HG02973 (cell line): ENCODE data around the gene TMPRSS15.
"Not testable (repeated sequence)": the region's sequence is repeated elsewhere in the genome, so short reads cannot be mapped to it uniquely, and the experiment has no call there.

Source experiments
- ATAC-seq: cut with Tn5 transposase; IDR thresholded peaks from one replicate; pipeline ENCODE4 v1.9.1; 2021; ENCODE audit warnings: moderate library complexity; ENCODE audit not compliant: unreplicated experiment

Gene TMPRSS15

DNA sequence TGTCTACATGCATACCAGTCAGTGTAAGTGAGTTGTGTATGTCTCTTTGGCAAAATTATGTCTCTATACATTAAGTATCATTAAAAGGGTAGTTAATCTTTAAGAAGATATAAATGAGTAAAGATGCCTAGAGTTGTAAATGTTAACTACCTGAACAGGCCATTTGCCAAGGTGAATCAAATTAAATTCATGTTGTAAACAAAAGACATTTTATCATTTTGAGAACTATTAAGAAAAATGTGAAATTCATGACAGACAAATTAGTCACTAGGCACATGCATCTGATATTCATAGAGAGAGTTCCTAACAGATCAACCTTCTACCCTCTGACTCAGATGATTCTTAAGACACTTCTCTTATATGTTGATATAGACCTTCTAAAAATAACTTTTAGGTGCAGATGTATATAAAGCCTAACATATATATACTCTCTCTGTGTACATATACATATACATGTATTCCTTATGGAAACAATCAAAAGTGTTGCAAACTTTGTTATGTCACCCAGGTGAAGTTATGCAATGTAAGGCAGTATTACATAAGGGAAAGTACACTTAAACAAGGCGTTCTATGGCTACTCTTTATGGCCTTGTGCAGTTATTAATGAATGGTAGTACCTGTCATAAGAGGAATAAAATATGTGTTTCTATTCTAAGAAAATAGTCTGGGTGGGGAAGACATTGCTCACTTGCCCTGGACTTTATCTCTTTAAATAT, at the start of gene TMPRSS15:
TSS of gene TMPRSS15 (minus strand) at position 51 of the 716 bp plus-strand sequence. CDS start 163 bp downstream, outside the sequence.
- ATAC-seq, result no peak

DNA sequence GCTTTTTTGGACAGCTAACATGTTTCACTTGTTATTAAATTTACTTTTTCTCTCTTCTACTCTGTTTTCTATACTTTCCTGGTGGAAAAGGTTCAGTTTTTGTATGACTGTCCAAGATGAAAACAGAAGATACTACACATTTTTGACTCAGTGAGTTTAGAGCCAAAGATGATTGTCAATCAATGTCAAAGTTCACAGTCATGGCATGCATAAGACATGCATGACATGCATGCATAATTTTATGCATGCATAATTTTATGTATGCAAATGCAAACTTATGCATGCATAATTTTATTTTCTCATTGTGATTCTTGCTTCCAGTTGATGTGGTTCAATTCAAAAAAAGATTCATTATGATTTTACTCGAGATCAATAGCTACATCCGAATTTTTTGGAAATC, 48.1 kb upstream of the TMPRSS15 start:
- no peak for ATAC-seq

- no peak for ATAC-seq
These were observed 46.3 kb upstream of the TMPRSS15 start for GRCh38 chr21:18449605-18450550.

- no peak for ATAC-seq
These were observed 40.1 kb upstream of the TMPRSS15 start for GRCh38 chr21:18443701-18444100.

DNA sequence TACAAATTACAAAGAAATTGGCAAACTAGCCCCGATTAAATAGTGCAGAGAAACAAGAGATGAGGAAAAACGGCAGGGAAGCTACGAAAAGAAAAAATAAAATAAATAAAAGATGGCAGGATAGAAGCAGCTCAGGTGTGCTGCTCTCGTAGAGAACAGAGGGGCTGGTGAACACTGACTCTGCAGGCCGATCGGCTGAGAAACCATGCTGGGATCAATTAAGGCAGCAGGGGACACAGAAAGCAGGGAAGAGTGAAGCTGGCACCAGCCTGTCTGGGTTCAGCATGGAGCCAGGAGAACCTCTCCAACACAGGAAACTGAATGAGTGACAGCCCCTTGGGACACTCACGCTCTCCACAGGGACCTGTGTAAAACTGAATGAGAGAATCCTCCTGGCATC, 39.5 kb upstream of the TMPRSS15 start:
- ATAC-seq, result no peak

DNA sequence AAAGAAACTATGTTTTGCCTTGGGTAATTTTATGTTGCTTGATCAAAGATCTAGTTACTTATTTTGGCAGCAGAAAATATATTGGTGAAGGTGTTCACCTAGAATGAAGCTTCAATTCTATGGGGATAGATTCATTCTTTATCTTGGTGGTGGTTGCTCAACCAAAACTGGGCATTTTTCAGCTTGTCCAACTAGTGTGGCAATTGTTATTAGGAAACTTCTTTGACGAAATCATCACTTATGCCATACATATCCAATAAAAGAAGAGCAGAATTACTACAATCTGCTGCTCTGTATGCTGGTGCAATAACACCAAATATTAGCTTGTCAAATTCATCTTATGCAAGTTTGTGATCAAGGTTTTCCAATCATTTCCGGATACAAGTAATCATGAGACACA, 26.8 kb upstream of the TMPRSS15 start:
- ATAC-seq, result no peak

DNA sequence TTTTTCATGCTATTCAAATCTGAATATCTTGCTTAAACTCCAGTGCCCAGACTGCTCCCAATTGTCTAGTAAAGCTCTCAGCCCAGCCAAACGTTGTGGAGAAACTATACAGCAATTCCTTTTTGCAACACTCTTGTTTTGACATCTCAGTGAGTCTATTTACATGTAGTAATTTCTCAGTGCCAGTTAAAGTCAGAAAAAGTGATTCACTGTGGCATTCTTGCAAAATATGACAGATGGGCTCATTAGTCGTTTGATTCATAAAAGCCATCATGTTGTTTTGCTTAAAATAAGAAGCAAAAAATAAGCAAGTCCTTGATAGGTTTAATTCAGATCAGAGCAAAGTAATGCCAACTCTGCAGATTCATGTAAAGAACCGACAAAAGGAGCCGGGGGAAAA, 20.7 kb upstream of the TMPRSS15 start:
- ATAC-seq, result no peak

GRCh38 chr21:18417141-18417790, 13.7 kb upstream of the TMPRSS15 start:
- ATAC-seq, result no peak

DNA sequence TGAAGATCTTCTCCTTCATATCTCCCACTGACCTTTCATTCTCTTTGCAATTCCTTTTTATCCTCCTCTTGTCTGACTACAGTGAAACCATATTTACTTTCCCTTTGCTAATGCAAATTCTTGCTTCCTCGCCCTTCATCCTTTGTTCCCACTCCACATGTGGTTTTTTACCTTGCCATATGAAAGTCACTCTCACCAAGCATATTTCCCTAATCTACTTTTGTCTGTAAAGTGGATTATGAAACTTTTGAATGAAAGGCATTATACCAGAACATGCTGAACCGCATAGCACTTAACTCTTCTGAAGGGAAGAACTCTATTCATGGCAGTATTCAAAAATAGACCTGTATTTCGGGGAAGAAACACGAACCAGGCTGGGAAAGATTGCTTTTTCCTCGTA, 8.0 kb upstream of the TMPRSS15 start:
- ATAC-seq, result no peak

DNA sequence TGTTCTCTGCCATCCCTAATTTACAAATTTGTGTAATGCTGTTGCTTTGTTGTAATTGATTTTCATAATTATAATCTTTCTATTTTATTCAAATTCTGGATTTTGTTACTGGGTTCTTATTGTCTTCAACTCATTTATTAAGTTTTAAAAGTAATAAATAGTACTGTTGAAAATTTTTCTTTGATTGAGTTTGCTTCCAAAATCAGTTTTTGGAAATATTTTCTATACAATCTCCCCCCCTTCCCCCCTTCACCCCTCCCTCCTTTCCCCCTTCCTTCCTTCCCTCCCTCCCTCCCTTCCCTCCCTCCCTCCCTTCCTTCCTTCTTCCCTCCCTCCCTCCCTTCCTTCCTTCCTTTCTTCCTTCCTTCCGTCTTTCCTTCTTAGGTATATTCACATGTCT, 6.0 kb upstream of the TMPRSS15 start:
- no peak for ATAC-seq

DNA sequence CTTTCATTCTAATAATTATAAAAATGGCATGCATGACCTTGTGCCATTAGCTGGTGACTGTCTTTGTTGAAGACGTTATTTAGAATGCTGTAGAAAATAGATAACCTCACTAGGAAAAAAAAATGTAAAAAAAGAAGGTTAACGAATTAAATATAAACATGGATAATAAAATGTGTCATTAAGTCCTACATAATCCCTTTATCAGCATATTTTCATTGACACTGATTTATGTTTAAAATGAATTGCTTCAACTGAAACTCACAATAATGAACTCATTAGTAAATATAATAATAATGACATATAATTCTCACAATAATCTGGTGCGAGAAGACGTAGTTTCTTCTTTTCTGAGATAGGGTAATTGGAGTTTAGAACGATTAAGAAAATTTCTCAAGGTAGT, 4.7 kb downstream of the TMPRSS15 start:
- no peak for ATAC-seq

DNA sequence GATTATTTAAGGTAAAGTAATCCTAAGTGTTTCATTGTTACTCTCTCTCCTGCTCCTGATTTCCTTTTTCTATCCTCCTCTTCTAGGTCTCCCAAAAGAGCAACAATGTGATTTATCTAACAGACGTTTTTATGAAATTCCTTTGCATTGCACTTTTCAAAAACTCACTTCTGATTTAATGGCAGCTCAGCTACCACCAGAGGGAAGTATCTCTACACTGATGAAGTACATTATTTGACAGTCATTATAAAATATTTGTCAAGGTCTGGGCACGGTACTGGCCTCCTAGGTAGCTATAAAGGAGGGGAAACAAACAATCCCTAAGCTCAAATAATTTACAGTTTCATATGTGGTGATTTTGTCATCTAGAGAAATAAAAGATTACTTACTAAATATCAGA, 15.6 kb downstream of the TMPRSS15 start:
- no peak for ATAC-seq

- ATAC-seq, result no peak
These were observed 18.8 kb downstream of the TMPRSS15 start for GRCh38 chr21:18384771-18385170.

- ATAC-seq, result not testable (repeated sequence)
These were observed 20.5 kb downstream of the TMPRSS15 start for GRCh38 chr21:18382934-18383619.

DNA sequence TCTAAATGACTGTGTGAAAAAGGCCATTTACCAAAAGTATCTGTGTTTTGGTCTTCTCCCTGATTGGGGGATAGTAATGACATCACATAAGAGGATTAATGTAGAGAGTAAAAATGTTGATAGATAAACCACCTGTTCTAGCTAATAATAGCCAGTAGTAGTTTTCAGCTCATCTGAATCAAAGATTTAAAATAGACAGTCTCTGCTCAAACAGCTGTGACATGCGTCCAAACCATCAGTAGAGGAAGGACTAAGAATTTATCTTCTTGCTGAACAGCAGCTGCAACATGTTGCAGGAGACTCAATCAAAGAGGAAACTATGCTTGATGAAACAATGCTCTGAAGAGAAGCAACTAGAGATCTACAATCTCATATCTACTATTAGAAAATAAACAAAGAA, 21.4 kb downstream of the TMPRSS15 start:
- ATAC-seq, result no peak

- no peak for ATAC-seq
These were observed 30.0 kb downstream of the TMPRSS15 start for GRCh38 chr21:18373606-18374005.

GRCh38 chr21:18370301-18370700, 33.3 kb downstream of the TMPRSS15 start:
- no peak for ATAC-seq

- no peak for ATAC-seq
These were observed 34.5 kb downstream of the TMPRSS15 start for GRCh38 chr21:18369115-18369514.

GRCh38 chr21:18368205-18368604, 35.4 kb downstream of the TMPRSS15 start:
- no peak for ATAC-seq

- ATAC-seq, result no peak
These were observed 46.8 kb downstream of the TMPRSS15 start for GRCh38 chr21:18356801-18357200.

DNA sequence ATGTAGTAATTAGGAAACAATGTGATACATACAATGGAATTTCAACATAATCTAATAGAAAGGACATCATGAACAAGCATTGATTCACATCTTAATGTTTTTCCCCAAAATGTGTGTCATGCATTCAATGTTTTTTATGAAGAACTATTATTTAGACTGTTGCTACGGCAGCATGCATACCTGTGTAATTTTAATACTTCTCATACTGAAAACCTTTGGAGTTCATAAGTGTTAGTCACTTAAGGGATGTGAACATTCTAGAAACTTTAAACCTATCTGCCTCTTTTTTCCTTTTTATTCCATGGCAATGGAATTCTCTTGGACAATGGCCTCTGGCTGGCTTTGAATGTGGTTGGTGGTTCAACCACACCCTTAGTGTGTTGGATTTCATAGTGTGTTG, 48.6 kb downstream of the TMPRSS15 start:
- ATAC-seq, result no peak
